Esophagus muscularis mucosa (tissue), 3 donors: ENCODE results near the gene PRSS36.

Experiments
- CTCF ChIP-seq, 3 experiments: fragments of 200-600 bp in 2 of 3; fragments of 450-650 bp in 1 of 3; sonication (generic) in 2 of 3; IDR thresholded peaks; one replicate each; pipeline ENCODE4 v1.5.1; 2017 to 2019; ENCODE audit warnings: antibody characterized with exemption in 3 of 3, mild to moderate bottlenecking in 2 of 3, moderate library complexity in 1 of 3
- EP300 ChIP-seq: sonication (generic); formaldehyde crosslinking; IDR thresholded peaks from one replicate; pipeline ENCODE4 v1.6.1; 2017; ENCODE audit warnings: antibody characterized with exemption

- TF ChIP-seq CTCF (IDR thresholded peaks at IDR 0.05), result no peak
- TF ChIP-seq EP300, result no peak
Measured at GRCh38 chr16:31192856-31193642, 43.2 kb upstream of the PRSS36 start.
